HEK293 (cell line): ENCODE results near the gene RAB9B.

ENCODE experiments used
- CTCF ChIA-PET: fragments of 350-600 bp; formaldehyde crosslinking; extraction: SDS; loops from one replicate; lab custom pipeline; 2021; ENCODE audit warnings: antibody characterized with exemption; lab: Yijun Ruan, JAX
- POLR2A ChIA-PET: fragments of 300-600 bp; formaldehyde crosslinking; extraction: SDS; loops from one replicate; lab custom pipeline; 2020; ENCODE audit warnings: antibody characterized with exemption, inconsistent platforms; lab: Yijun Ruan, JAX
- H3K27ac ChIP-seq: fragments of 200-500 bp; sonication (Bioruptor generic); 2 replicates; pipeline ENCODE4 v1.5.1; 2014; ENCODE audit warnings: low read depth, low read length, control low read depth, inconsistent platforms; ENCODE audit errors: extremely low read depth
- H3K36me3 ChIP-seq, 2 experiments: fragments of 200-500 bp in 1 of 2; sonication (Bioruptor generic) in 1 of 2; 1 replicate in 1 of 2; 2 replicates in 1 of 2; pipeline ENCODE4 v1.5.1; 2014 to 2017; ENCODE audit warnings: inconsistent platforms in 2 of 2, low read length in 2 of 2; ENCODE audit not compliant: control insufficient read depth in 2 of 2, insufficient read depth in 1 of 2
- H3K4me1 ChIP-seq: fragments of 200-500 bp; sonication (Bioruptor generic); 2 replicates; pipeline ENCODE4 v1.5.1; 2014; ENCODE audit warnings: mild to moderate bottlenecking, low read length, inconsistent platforms; ENCODE audit not compliant: control insufficient read depth, insufficient read depth
- H3K4me3 ChIP-seq: 2 replicates; pipeline ENCODE4 v1.5.1; 2011; ENCODE audit warnings: low read depth, mild to moderate bottlenecking, control low read depth, low read length, moderate library complexity
- H3K9me3 ChIP-seq: fragments of 200-500 bp; sonication (Bioruptor generic); 2 replicates; pipeline ENCODE4 v1.5.1; 2014; ENCODE audit warnings: low read depth, low read length, inconsistent platforms; ENCODE audit not compliant: control insufficient read depth, insufficient read depth
- EGR2 ChIP-seq: fragments of 450-650 bp; formaldehyde crosslinking; IDR thresholded peaks from 2 replicates; pipeline ENCODE4 v1.5.1; 2016; ENCODE audit warnings: low read depth, missing biosample characterization, missing genetic modification characterization
- RBAK ChIP-seq: fragments of 450-650 bp; formaldehyde crosslinking; IDR thresholded peaks from 2 replicates; pipeline ENCODE4 v1.5.1; 2016; ENCODE audit warnings: missing biosample characterization, missing genetic modification characterization
- SCRT1 ChIP-seq: fragments of 450-650 bp; formaldehyde crosslinking; IDR thresholded peaks from 2 replicates; pipeline ENCODE4 v1.5.1; 2016; ENCODE audit warnings: missing biosample characterization, missing genetic modification characterization, borderline replicate concordance
- ZEB2 ChIP-seq: fragments of 450-650 bp; formaldehyde crosslinking; IDR thresholded peaks from 2 replicates; pipeline ENCODE4 v1.5.1; 2016; ENCODE audit warnings: missing biosample characterization, missing genetic modification characterization
- ZFHX2 ChIP-seq: fragments of 450-650 bp; formaldehyde crosslinking; conservative IDR thresholded peaks from 2 replicates; pipeline ENCODE4 v1.5.1; 2016; ENCODE audit warnings: missing biosample characterization, missing genetic modification characterization
- ZNF302 ChIP-seq: fragments of 450-650 bp; formaldehyde crosslinking; IDR thresholded peaks from 2 replicates; pipeline ENCODE4 v1.5.1; 2016; ENCODE audit warnings: missing biosample characterization, missing genetic modification characterization, low read depth
- ZNF324 ChIP-seq: fragments of 450-650 bp; formaldehyde crosslinking; IDR thresholded peaks from 2 replicates; pipeline ENCODE4 v1.5.1; 2016; ENCODE audit warnings: missing biosample characterization, missing genetic modification characterization
- ZNF354C ChIP-seq: fragments of 450-650 bp; formaldehyde crosslinking; IDR thresholded peaks from 2 replicates; pipeline ENCODE4 v1.5.1; 2016; ENCODE audit warnings: missing biosample characterization, missing genetic modification characterization, low read depth, borderline replicate concordance
- ZNF362 ChIP-seq: fragments of 450-650 bp; formaldehyde crosslinking; IDR thresholded peaks from 2 replicates; pipeline ENCODE4 v1.5.1; 2016; ENCODE audit warnings: missing biosample characterization, missing genetic modification characterization
- ZNF391 ChIP-seq: fragments of 450-650 bp; formaldehyde crosslinking; IDR thresholded peaks from 2 replicates; pipeline ENCODE4 v1.5.1; 2016; ENCODE audit warnings: low read depth, missing biosample characterization, missing genetic modification characterization, borderline replicate concordance
- ZNF529 ChIP-seq: fragments of 450-650 bp; formaldehyde crosslinking; IDR thresholded peaks from 2 replicates; pipeline ENCODE4 v1.5.1; 2017; ENCODE audit warnings: missing genetic modification characterization, missing biosample characterization; ENCODE audit not compliant: insufficient replicate concordance
- ZNF544 ChIP-seq: fragments of 450-650 bp; formaldehyde crosslinking; IDR thresholded peaks from 2 replicates; pipeline ENCODE4 v1.5.0; 2017; ENCODE audit warnings: missing biosample characterization, missing genetic modification characterization
- ZNF626 ChIP-seq: fragments of 450-650 bp; sonication (Bioruptor Pico); formaldehyde crosslinking; IDR thresholded peaks from 2 replicates; pipeline ENCODE4 v1.5.1; 2018; ENCODE audit warnings: missing biosample characterization, missing genetic modification characterization, inconsistent platforms
- ZNF654 ChIP-seq: fragments of 450-650 bp; formaldehyde crosslinking; IDR thresholded peaks from 2 replicates; pipeline ENCODE4 v1.5.1; 2016; ENCODE audit warnings: low read depth, missing biosample characterization, missing genetic modification characterization
- ZNF747 ChIP-seq: fragments of 450-650 bp; formaldehyde crosslinking; IDR thresholded peaks from 2 replicates; pipeline ENCODE4 v1.5.1; 2016; ENCODE audit warnings: missing biosample characterization, missing genetic modification characterization
- ZNF777 ChIP-seq: fragments of 450-650 bp; formaldehyde crosslinking; IDR thresholded peaks from 2 replicates; pipeline ENCODE4 v1.5.1; 2017; ENCODE audit warnings: missing biosample characterization, missing genetic modification characterization, borderline replicate concordance
- ZXDB ChIP-seq: fragments of 450-650 bp; formaldehyde crosslinking; IDR thresholded peaks from 2 replicates; pipeline ENCODE4 v1.5.1; 2016; ENCODE audit warnings: missing biosample characterization, missing genetic modification characterization
- TF ChIP-seq, protein P1 (sequence below): fragments of 450-650 bp; formaldehyde crosslinking; IDR thresholded peaks from 2 replicates; pipeline ENCODE4 v1.5.1; 2016; ENCODE audit warnings: missing biosample characterization, missing genetic modification characterization
- TF ChIP-seq, protein P2 (sequence below): fragments of 450-650 bp; formaldehyde crosslinking; IDR thresholded peaks from 2 replicates; pipeline ENCODE4 v1.5.1; 2017; ENCODE audit warnings: missing biosample characterization, mild to moderate bottlenecking, missing genetic modification characterization, moderate library complexity
- TF ChIP-seq, protein P3 (sequence below): fragments of 450-650 bp; formaldehyde crosslinking; IDR thresholded peaks from 2 replicates; pipeline ENCODE4 v1.5.1; 2017; ENCODE audit warnings: missing biosample characterization, missing genetic modification characterization
- TF ChIP-seq, protein P4 (sequence below): fragments of 450-650 bp; formaldehyde crosslinking; IDR thresholded peaks from 2 replicates; pipeline ENCODE4 v1.5.1; 2016; ENCODE audit warnings: missing biosample characterization, missing genetic modification characterization

Gene RAB9B

GRCh38 chrX:103806862-103807474 is 25.1 kb downstream of the RAB9B start (continued):
- TF ChIP-seq, protein P1, sequence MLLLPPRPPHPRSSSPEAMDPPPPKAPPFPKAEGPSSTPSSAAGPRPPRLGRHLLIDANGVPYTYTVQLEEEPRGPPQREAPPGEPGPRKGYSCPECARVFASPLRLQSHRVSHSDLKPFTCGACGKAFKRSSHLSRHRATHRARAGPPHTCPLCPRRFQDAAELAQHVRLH (tag by site-specific recombination): no peak
- no peak for TF ChIP-seq ZEB2 (tag by site-specific recombination)
- TF ChIP-seq ZNF362 (tag by site-specific recombination): no peak
- no peak for TF ChIP-seq ZNF529 (tag by site-specific recombination)
- TF ChIP-seq, protein P2, sequence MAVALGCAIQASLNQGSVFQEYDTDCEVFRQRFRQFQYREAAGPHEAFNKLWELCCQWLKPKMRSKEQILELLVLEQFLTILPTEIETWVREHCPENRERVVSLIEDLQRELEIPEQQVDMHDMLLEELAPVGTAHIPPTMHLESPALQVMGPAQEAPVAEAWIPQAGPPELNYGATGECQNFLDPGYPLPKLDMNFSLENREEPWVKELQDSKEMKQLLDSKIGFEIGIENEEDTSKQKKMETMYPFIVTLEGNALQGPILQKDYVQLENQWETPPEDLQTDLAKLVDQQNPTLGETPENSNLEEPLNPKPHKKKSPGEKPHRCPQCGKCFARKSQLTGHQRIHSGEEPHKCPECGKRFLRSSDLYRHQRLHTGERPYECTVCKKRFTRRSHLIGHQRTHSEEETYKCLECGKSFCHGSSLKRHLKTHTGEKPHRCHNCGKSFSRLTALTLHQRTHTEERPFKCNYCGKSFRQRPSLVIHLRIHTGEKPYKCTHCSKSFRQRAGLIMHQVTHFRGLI (tag by site-specific recombination): no peak
- no peak for TF ChIP-seq ZNF302 (tag by site-specific recombination)
- TF ChIP-seq ZXDB (tag by site-specific recombination): no peak

DNA sequence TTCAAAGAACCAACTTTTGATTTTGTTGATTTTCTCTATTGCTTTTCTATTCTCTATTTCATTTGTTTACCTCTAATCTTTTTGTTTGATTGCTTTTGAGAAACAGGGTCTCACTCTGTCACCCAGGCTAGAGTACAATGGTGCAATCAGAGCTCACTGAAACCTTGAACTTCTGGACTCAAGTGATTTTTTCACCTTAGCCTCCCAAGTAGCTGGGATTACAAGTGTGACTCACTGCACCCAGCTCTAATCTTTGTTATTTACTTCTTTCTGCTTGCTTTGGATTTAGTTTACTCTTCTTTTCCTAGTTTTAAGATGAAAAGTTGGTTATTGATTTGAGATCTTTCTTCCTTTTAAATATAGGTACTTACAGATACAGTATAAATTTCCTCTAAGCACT is 26.2 kb downstream of the RAB9B start:
- TF ChIP-seq ZNF747 (tag by site-specific recombination) (no peak), ZNF354C (tag by site-specific recombination) (no peak), SCRT1 (no peak), EGR2 (tag by site-specific recombination) (no peak), ZNF626 (tag by site-specific recombination) (no peak), RBAK (tag by site-specific recombination) (no peak), ZNF777 (tag by site-specific recombination) (no peak), ZNF302 (tag by site-specific recombination) (no peak), ZNF654 (tag by site-specific recombination) (no peak), ZFHX2 (tag by site-specific recombination) (no peak), ZNF544 (tag by site-specific recombination) (no peak), ZNF324 (tag by site-specific recombination) (no peak), ZNF391 (tag by site-specific recombination) (no peak)
- TF ChIP-seq, protein P3, sequence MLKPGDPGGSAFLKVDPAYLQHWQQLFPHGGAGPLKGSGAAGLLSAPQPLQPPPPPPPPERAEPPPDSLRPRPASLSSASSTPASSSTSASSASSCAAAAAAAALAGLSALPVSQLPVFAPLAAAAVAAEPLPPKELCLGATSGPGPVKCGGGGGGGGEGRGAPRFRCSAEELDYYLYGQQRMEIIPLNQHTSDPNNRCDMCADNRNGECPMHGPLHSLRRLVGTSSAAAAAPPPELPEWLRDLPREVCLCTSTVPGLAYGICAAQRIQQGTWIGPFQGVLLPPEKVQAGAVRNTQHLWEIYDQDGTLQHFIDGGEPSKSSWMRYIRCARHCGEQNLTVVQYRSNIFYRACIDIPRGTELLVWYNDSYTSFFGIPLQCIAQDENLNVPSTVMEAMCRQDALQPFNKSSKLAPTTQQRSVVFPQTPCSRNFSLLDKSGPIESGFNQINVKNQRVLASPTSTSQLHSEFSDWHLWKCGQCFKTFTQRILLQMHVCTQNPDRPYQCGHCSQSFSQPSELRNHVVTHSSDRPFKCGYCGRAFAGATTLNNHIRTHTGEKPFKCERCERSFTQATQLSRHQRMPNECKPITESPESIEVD: no peak
- TF ChIP-seq, protein P4, sequence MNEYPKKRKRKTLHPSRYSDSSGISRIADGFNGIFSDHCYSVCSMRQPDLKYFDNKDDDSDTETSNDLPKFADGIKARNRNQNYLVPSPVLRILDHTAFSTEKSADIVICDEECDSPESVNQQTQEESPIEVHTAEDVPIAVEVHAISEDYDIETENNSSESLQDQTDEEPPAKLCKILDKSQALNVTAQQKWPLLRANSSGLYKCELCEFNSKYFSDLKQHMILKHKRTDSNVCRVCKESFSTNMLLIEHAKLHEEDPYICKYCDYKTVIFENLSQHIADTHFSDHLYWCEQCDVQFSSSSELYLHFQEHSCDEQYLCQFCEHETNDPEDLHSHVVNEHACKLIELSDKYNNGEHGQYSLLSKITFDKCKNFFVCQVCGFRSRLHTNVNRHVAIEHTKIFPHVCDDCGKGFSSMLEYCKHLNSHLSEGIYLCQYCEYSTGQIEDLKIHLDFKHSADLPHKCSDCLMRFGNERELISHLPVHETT (tag by site-specific recombination): no peak
- Histone ChIP-seq H3K27ac (no peak overlapping the region), H3K36me3 (no peaks in the 10 kb centered on the region), H3K4me1 (no peaks in the 10 kb centered on the region), H3K4me3 (no peak overlapping the region), H3K9me3 (no peaks in the 10 kb centered on the region)
- ChIA-PET POLR2A (interaction anchor here (0.6 kb wide), 1 partner anchor 14 kb away, joined by 4 read pairs; no protein-coding TSS in a partner anchor), CTCF (interaction anchor here (1.8 kb wide), 1 partner anchor 11 kb away, joined by 5 read pairs; no protein-coding TSS in a partner anchor)
